ENCODE data around the gene RBM7. TPM values are rescaled to one million over a fixed set of nuclear protein-coding genes. Genes with fewer than 3 reads are reported as not detected.

Gene RBM7
- total and polyA plus RNA-seq, 2 of the 13 experiments (the other 11 are each of a cell fraction or from before 2014, with no cell fraction given), result 30.5 to 32.3 TPM

- TF ChIP-seq ZNF556 (CRISPR knock-in tag; IDR thresholded peaks at IDR 0.05; ENCODE audit: borderline replicate concordance), result 0 out of 2 replicates have a peak, but pooled peaks have one; percentile 70
- TF ChIP-seq MAFK (conservative IDR thresholded peaks at IDR 0.05 in 1 of 2, IDR thresholded peaks at IDR 0.05 in 1 of 2; ENCODE audit: low read length in 2 of 2), result no peak; a peak in 1 of 4 replicates
- peak; percentile 25; the same call in 1 of the 2 replicates for TF ChIP-seq TFE3 (CRISPR knock-in tag; IDR thresholded peaks at IDR 0.05)
- peak; percentile 52; the same call in 1 of the 2 replicates for TF ChIP-seq RNF2 (conservative IDR thresholded peaks at IDR 0.05; ENCODE audit: low read depth)
- no peak for TF ChIP-seq SMARCE1 (IDR thresholded peaks at IDR 0.05; ENCODE audit: borderline replicate concordance)
- TF ChIP-seq ZNF30 (CRISPR knock-in tag; IDR thresholded peaks at IDR 0.05), result no peak
- TF ChIP-seq MAZ (IDR thresholded peaks at IDR 0.05; ENCODE audit: borderline replicate concordance, low read depth, low read length), result no peak
- peak; percentile 76 for TF ChIP-seq MAZ (CRISPR knock-in tag; IDR thresholded peaks at IDR 0.05; ENCODE audit: low read depth)
- TF ChIP-seq KDM5B (CRISPR knock-in tag; IDR thresholded peaks at IDR 0.05; ENCODE audit: borderline replicate concordance), result peak; percentile 88; the same call in 1 of the 2 replicates
- no peak for TF ChIP-seq SOX5 (CRISPR knock-in tag; IDR thresholded peaks at IDR 0.05; ENCODE audit: borderline replicate concordance)
- TF ChIP-seq ATF7 (IDR thresholded peaks at IDR 0.05), result no peak
- TF ChIP-seq ATF7 (CRISPR knock-in tag; IDR thresholded peaks at IDR 0.05), result 0 out of 2 replicates have a peak, but pooled peaks have one; percentile 21
- no peak for TF ChIP-seq ZNF292 (CRISPR knock-in tag; IDR thresholded peaks at IDR 0.05; ENCODE audit: borderline replicate concordance, low read depth)
- no peak for TF ChIP-seq RAD21 (CRISPR knock-in tag; IDR thresholded peaks at IDR 0.05)
- TF ChIP-seq SNAPC4 (CRISPR knock-in tag; IDR thresholded peaks at IDR 0.05), result peak; percentile 84; the same call in 1 of the 2 replicates
- TF ChIP-seq ZNF350 (CRISPR knock-in tag; IDR thresholded peaks at IDR 0.05; ENCODE audit: borderline replicate concordance, low read depth), result peak; percentile 61; the same call in 1 of the 2 replicates
- no peak for TF ChIP-seq PAX8 (CRISPR knock-in tag; IDR thresholded peaks at IDR 0.05; ENCODE audit: borderline replicate concordance)
- no peak for TF ChIP-seq TIGD3 (CRISPR knock-in tag; IDR thresholded peaks at IDR 0.05; ENCODE audit: borderline replicate concordance)
- 0 out of 2 replicates have a peak, but pooled peaks have one; percentile 28 for TF ChIP-seq DR1 (CRISPR knock-in tag; IDR thresholded peaks at IDR 0.05)
- TF ChIP-seq ONECUT2 (CRISPR knock-in tag; IDR thresholded peaks at IDR 0.05), result no peak
- no peak for TF ChIP-seq NR2F2 (IDR thresholded peaks at IDR 0.05; ENCODE audit: borderline replicate concordance, low read depth)
- TF ChIP-seq MAFF (IDR thresholded peaks at IDR 0.05; ENCODE audit: low read depth, low read length), result no peak
These were observed 39.0 kb downstream of the RBM7 start, which contains the start of gene REXO2 (continued) for GRCh38 chr11:114439229-114440120.
